ENCODE data around the gene PEPD. TPM values are rescaled to one million over a fixed set of nuclear protein-coding genes. Genes with fewer than 3 reads are reported as not detected.
A peak's percentile ranks its signal among the peaks of the same experiment; 100 is the strongest.

The PEPD gene
- total and polyA plus RNA-seq, 5 experiments from 2014 or later: 31.6 to 139 (median 117) TPM

GRCh38 chr19:33464010-33464732 is 57.4 kb downstream of the PEPD start:
- H3K9me3 Mint-ChIP-seq: no peaks in the 10 kb centered on the region
- no peak for DNase-seq
- no peak overlapping the region for H3K4me3 Mint-ChIP-seq
- no peak for ATAC-seq
- no peaks in the 10 kb centered on the region for H3K27me3 Mint-ChIP-seq
- H3K27ac Mint-ChIP-seq: no peak overlapping the region
- POLR2A ChIA-PET: no interaction called here
- H3K4me1 Mint-ChIP-seq: peaks cover 0 to 10% (median under 1%) of the 10 kb centered on the region in 4 donors
- peaks cover 0 to 28% (median 6%) of the 10 kb centered on the region in 3 donors for H3K36me3 Mint-ChIP-seq

GRCh38 chr19:33463199-33463598 is 58.4 kb downstream of the PEPD start:
- Mint-ChIP-seq H3K4me1 (peaks cover 0 to 8% (median under 1%) of the 10 kb centered on the region in 4 donors), H3K9me3 (no peaks in the 10 kb centered on the region), H3K36me3 (peaks cover 0 to 28% (median 6%) of the 10 kb centered on the region in 3 donors), H3K4me3 (no peak overlapping the region), H3K27ac (no peak overlapping the region), H3K27me3 (no peaks in the 10 kb centered on the region)
- POLR2A ChIA-PET: interaction anchor here (0.6 kb wide), 1 partner anchor 9 kb away, joined by 3 read pairs; no protein-coding TSS in a partner anchor
- DNase-seq (peak in 1 of 10 donors; percentile 2), ATAC-seq (no peak)

GRCh38 chr19:33462112-33462791 is 59.3 kb downstream of the PEPD start:
- Mint-ChIP-seq H3K4me1 (peaks cover 0 to 4% (median 0%) of the 10 kb centered on the region in 4 donors), H3K27ac (no peak overlapping the region), H3K27me3 (no peaks in the 10 kb centered on the region), H3K9me3 (no peaks in the 10 kb centered on the region), H3K36me3 (peaks cover 0 to 28% (median 6%) of the 10 kb centered on the region in 3 donors), H3K4me3 (no peak overlapping the region)
- ATAC-seq (no peak), DNase-seq (peak in 1 of 10 donors; percentile 1)
- POLR2A ChIA-PET: no interaction called here

GRCh38 chr19:33461256-33462111 is 60.1 kb downstream of the PEPD start:
- Mint-ChIP-seq H3K27me3 (no peaks in the 10 kb centered on the region), H3K36me3 (peaks cover 0 to 28% (median 6%) of the 10 kb centered on the region in 3 donors), H3K4me3 (no peak overlapping the region), H3K27ac (no peak overlapping the region), H3K4me1 (peaks cover 0 to 3% (median 0%) of the 10 kb centered on the region in 4 donors), H3K9me3 (no peaks in the 10 kb centered on the region)
- POLR2A ChIA-PET: no interaction called here
- no peak for ATAC-seq
- DNase-seq: no peak

- POLR2A ChIA-PET: no interaction called here
- Mint-ChIP-seq H3K27me3 (no peaks in the 10 kb centered on the region), H3K4me3 (no peak overlapping the region), H3K9me3 (no peaks in the 10 kb centered on the region), H3K36me3 (peaks cover 0 to 22% (median 6%) of the 10 kb centered on the region in 3 donors), H3K4me1 (peaks cover 0 to 2% (median 0%) of the 10 kb centered on the region in 4 donors), H3K27ac (peak overlapping the region in 1 of 10 donors; percentile 40)
- no peak for ATAC-seq
- no peak for DNase-seq
These were observed 61.2 kb downstream of the PEPD start for GRCh38 chr19:33460221-33460908.

GRCh38 chr19:33459222-33460090 is 62.1 kb downstream of the PEPD start:
- H3K27me3 Mint-ChIP-seq: no peaks in the 10 kb centered on the region
- H3K36me3 Mint-ChIP-seq: peaks cover 0 to 24% (median 6%) of the 10 kb centered on the region in 3 donors
- peak overlapping the region in 1 of 10 donors; percentile 40 for H3K27ac Mint-ChIP-seq
- H3K9me3 Mint-ChIP-seq: no peaks in the 10 kb centered on the region
- H3K4me1 Mint-ChIP-seq: peaks cover 0 to 2% (median 0%) of the 10 kb centered on the region in 4 donors
- no peak overlapping the region for H3K4me3 Mint-ChIP-seq
- DNase-seq (no peak), ATAC-seq (no peak)
- POLR2A ChIA-PET: no interaction called here

GRCh38 chr19:33458807-33459206 is 62.8 kb downstream of the PEPD start:
- Mint-ChIP-seq H3K4me1 (peaks cover 0 to 2% (median 0%) of the 10 kb centered on the region in 4 donors), H3K27me3 (no peaks in the 10 kb centered on the region), H3K27ac (no peak overlapping the region), H3K36me3 (peaks cover 0 to 23% (median 6%) of the 10 kb centered on the region in 3 donors), H3K4me3 (no peak overlapping the region), H3K9me3 (no peaks in the 10 kb centered on the region)
- POLR2A ChIA-PET: no interaction called here
- DNase-seq: no peak
- ATAC-seq: no peak

GRCh38 chr19:33458171-33458633 is 63.4 kb downstream of the PEPD start:
- no peak for DNase-seq
- Mint-ChIP-seq H3K4me1 (peaks cover 0 to 2% (median 0%) of the 10 kb centered on the region in 4 donors), H3K27me3 (no peaks in the 10 kb centered on the region), H3K27ac (no peak overlapping the region), H3K36me3 (peaks cover 0 to 17% (median 6%) of the 10 kb centered on the region in 3 donors), H3K4me3 (no peak overlapping the region), H3K9me3 (no peaks in the 10 kb centered on the region)
- POLR2A ChIA-PET: no interaction called here
- no peak for ATAC-seq

- ATAC-seq (no peak), DNase-seq (no peak)
- Mint-ChIP-seq H3K27ac (no peak overlapping the region), H3K27me3 (no peaks in the 10 kb centered on the region), H3K4me1 (peaks cover 0 to 2% (median 0%) of the 10 kb centered on the region in 4 donors), H3K36me3 (peaks cover 0 to 10% (median 0%) of the 10 kb centered on the region in 3 donors), H3K4me3 (no peak overlapping the region), H3K9me3 (no peaks in the 10 kb centered on the region)
- POLR2A ChIA-PET: no interaction called here
These were observed 64.8 kb downstream of the PEPD start for GRCh38 chr19:33456845-33457220.

- H3K4me3 Mint-ChIP-seq: no peak overlapping the region
- POLR2A ChIA-PET: no interaction called here
- H3K27me3 Mint-ChIP-seq: no peaks in the 10 kb centered on the region
- DNase-seq (no peak), ATAC-seq (no peak)
- H3K9me3 Mint-ChIP-seq: no peaks in the 10 kb centered on the region
- H3K36me3 Mint-ChIP-seq: peaks cover 0 to 10% (median 0%) of the 10 kb centered on the region in 3 donors
- H3K4me1 Mint-ChIP-seq: peaks cover 0 to 2% (median 0%) of the 10 kb centered on the region in 4 donors
- H3K27ac Mint-ChIP-seq: peak overlapping the region in 1 of 10 donors; percentile 48
These were observed 65.3 kb downstream of the PEPD start for GRCh38 chr19:33456076-33456844.

GRCh38 chr19:33453265-33453664 is 68.3 kb downstream of the PEPD start:
- Mint-ChIP-seq H3K4me3 (no peak overlapping the region), H3K27me3 (no peaks in the 10 kb centered on the region), H3K9me3 (no peaks in the 10 kb centered on the region), H3K36me3 (peaks cover 0 to 15% (median 5%) of the 10 kb centered on the region in 3 donors), H3K4me1 (peaks cover 0 to 5% (median 0%) of the 10 kb centered on the region in 4 donors), H3K27ac (no peak overlapping the region)
- ATAC-seq: no peak
- peak in 1 of 10 donors; percentile 3 for DNase-seq
- POLR2A ChIA-PET: no interaction called here
